Mucosa of descending colon (tissue), 3 donors: ENCODE results near the gene FES. TPM values are rescaled to one million over a fixed set of nuclear protein-coding genes. Genes with fewer than 3 reads are reported as not detected.

Experiments
- ATAC-seq: fragments of 200-7000 bp; cut with Tn5 transposase; one replicate; pipeline ENCODE4 v1.9.1; 2020; ENCODE audit warnings: mild to moderate bottlenecking, moderate library complexity
- DNase-seq, 3 donors: peaks; one replicate each; pipeline ENCODE4 v3.0.0-alpha.2; 2020
- H3K36me3 ChIP-seq: fragments of 200-600 bp; one replicate; pipeline ENCODE4 v1.8.0; 2021; ENCODE audit warnings: low read depth, mild to moderate bottlenecking
- H3K4me1 ChIP-seq: fragments of 200-600 bp; one replicate; pipeline ENCODE4 v1.8.0; 2021; ENCODE audit warnings: low read depth, mild to moderate bottlenecking
- H3K4me3 ChIP-seq: fragments of 200-600 bp; one replicate; pipeline ENCODE4 v1.8.0; 2021; ENCODE audit warnings: mild to moderate bottlenecking
- H3K9me3 ChIP-seq: fragments of 200-600 bp; one replicate; pipeline ENCODE4 v1.8.0; 2021; ENCODE audit warnings: mild to moderate bottlenecking
- CTCF ChIP-seq: fragments of 200-600 bp; IDR thresholded peaks from one replicate; pipeline ENCODE4 v1.8.0; 2022; ENCODE audit warnings: antibody characterized with exemption, mild to moderate bottlenecking
- intact Hi-C, 2 donors: fragments of 100-400 bp; cut with DNase I in 1 of 2; cut with micrococcal nuclease in 1 of 2; formaldehyde crosslinking; loops; one replicate each; pipeline versions ENCODE4 v1.11.0 to v1.11.1; 2022; cut with DNase I, micrococcal nuclease
- total RNA-seq, 3 donors: library from RNA; stranded (reverse); fragmentation: NEBNext Ultra II Directional in 2 of 3; extraction: Animal tissue kit (Norgen Biotek cat#: 25700) in 2 of 3; gene quantifications; one replicate each; pipeline versions ENCODE4 v1.2.1 to v1.2.4, GENCODE V29; 2021 to 2023
- donor health status: DM: no; HTN: no; CAD: no; lungs with moderate emphysema.
- donor health status: DM: no; HTN: no; CAD: no.
- donor health status: DM: no; HTN: yes; CAD: no.

The FES gene
- total RNA-seq, 3 donors from 2014 or later, result 7.9 to 18.6 (median 12.1) TPM

GRCh38 chr15:90862964-90863778 is 21.1 kb upstream of the FES start:
- Histone ChIP-seq H3K4me1 (peaks cover 3% of the 10 kb centered on the region), H3K9me3 (no peaks in the 10 kb centered on the region), H3K36me3 (no peaks in the 10 kb centered on the region), H3K4me3 (no peak overlapping the region)
- intact Hi-C loops, result no loop called here
- TF ChIP-seq CTCF, result no peak
- DNase-seq (no peak), ATAC-seq (no peak)

DNA sequence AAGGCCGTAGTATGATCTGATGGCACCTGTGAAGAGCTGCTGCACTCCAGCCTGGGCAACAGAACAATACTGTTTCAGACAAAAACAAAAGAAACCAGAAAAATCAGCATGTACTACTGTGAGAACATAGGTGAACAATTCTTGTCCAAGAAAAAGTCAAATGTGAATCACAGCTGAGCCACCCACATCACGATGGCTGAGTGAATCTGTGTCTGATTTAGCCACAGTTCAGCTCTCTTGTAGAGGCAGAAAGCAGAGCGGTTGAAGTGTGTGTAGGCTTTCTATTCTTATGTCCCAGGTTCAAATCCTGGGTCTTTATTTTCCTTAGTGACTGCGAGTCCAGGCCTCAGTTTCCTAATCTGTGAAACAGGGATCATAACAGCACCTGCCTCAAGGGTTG is 20.3 kb upstream of the FES start:
- DNase-seq (no peak), ATAC-seq (no peak)
- Histone ChIP-seq H3K9me3 (no peaks in the 10 kb centered on the region), H3K36me3 (no peaks in the 10 kb centered on the region), H3K4me3 (no peak overlapping the region), H3K4me1 (peaks cover 3% of the 10 kb centered on the region)
- intact Hi-C loops, result no loop called here
- no peak for TF ChIP-seq CTCF

DNA sequence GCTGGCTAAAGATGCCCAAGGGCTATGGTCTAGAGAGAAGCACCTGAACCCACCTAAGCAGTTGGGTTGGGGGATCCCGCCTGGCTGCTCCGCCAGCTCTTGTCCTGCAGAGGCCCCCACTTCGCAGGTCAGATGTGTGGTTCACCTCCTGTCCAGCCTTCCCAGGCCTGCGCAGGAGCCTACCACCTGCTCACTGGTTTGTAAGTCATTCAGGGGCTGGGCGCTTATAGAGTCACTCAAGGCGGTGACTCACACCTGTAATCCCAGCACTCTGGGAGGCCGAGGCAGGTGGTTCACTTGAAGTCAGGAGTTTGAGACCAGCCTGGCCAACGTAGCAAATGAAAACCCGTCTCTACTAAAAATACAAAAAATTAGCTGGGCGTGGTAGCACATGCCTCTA is 19.8 kb upstream of the FES start:
- no peak overlapping the region for H3K4me3 ChIP-seq
- peaks cover 5% of the 10 kb centered on the region for H3K4me1 ChIP-seq
- no peaks in the 10 kb centered on the region for H3K9me3 ChIP-seq
- no peaks in the 10 kb centered on the region for H3K36me3 ChIP-seq
- no peak for TF ChIP-seq CTCF
- no peak for ATAC-seq
- intact Hi-C loops, result no loop called here
- no peak for DNase-seq

- TF ChIP-seq CTCF, result no peak
- Histone ChIP-seq H3K4me3 (no peak overlapping the region), H3K9me3 (no peaks in the 10 kb centered on the region), H3K36me3 (no peaks in the 10 kb centered on the region), H3K4me1 (peaks cover 14% of the 10 kb centered on the region)
- ATAC-seq (no peak), DNase-seq (no peak)
- intact Hi-C loops, result no loop called here
Measured at GRCh38 chr15:90865702-90866101, 18.6 kb upstream of the FES start.

GRCh38 chr15:90866161-90866715 is 18.1 kb upstream of the FES start:
- no peak for TF ChIP-seq CTCF
- Histone ChIP-seq H3K36me3 (no peaks in the 10 kb centered on the region), H3K4me1 (peaks cover 15% of the 10 kb centered on the region), H3K9me3 (no peaks in the 10 kb centered on the region), H3K4me3 (no peak overlapping the region)
- intact Hi-C loops, result no loop called here
- ATAC-seq, result no peak
- DNase-seq, result no peak
